Muscle of arm (tissue), 14 donors: Measurements from ENCODE around the gene SUGP2. TPM values are rescaled to one million over a fixed set of nuclear protein-coding genes. Genes with fewer than 3 reads are reported as not detected.

Experiments
- DNase-seq: peaks from one replicate; pipeline ENCODE4 v3.0.0-alpha.2; 2013
- long read RNA-seq, 11 donors: transcript quantifications; one replicate each; lab custom pipeline, GENCODE V29; 2026
- polyA plus RNA-seq, 12 donors: library from polyadenylated mRNA; unstranded; fragments of 120-200 nt; gene quantifications; one replicate each; pipeline ENCODE4 v1.2.1, GENCODE V29; 2013; ENCODE audit not compliant: insufficient read length in 12 of 12

The SUGP2 gene
- 10 to 100 TPM in 11 of 12 donors, not detected in 1; 48.8 to 93.0 (median 60.4) TPM for polyA plus RNA-seq
- long read RNA-seq, donor 1, partial matches to known transcripts: 19 of 21 reads
- long read RNA-seq, donor 1, other reads (novel, unspliced or antisense): 0 of 21 reads
- long read RNA-seq, donor 2, partial matches to known transcripts: 40 of 51 reads
- long read RNA-seq, donor 2, other reads (novel, unspliced or antisense): 7 of 51 reads
- long read RNA-seq, donor 3, partial matches to known transcripts: 17 of 20 reads
- long read RNA-seq, donor 3, other reads (novel, unspliced or antisense): 0 of 20 reads
- long read RNA-seq, donor 4, partial matches to known transcripts: 6 of 8 reads
- long read RNA-seq, donor 4, other reads (novel, unspliced or antisense): 0 of 8 reads
- long read RNA-seq, donor 5, full-length matches to known transcripts: 2 of 44 reads
- long read RNA-seq, donor 5, partial matches to known transcripts: 42 of 44 reads
- long read RNA-seq, donor 5, other reads (novel, unspliced or antisense): 0 of 44 reads
- long read RNA-seq, donor 6, full-length matches to known transcripts: 4 of 12 reads
- long read RNA-seq, donor 6, partial matches to known transcripts: 8 of 12 reads
- long read RNA-seq, donor 6, other reads (novel, unspliced or antisense): 0 of 12 reads
- long read RNA-seq, donor 7, partial matches to known transcripts: 18 of 19 reads
- long read RNA-seq, donor 7, other reads (novel, unspliced or antisense): 0 of 19 reads
- long read RNA-seq, donor 8, partial matches to known transcripts: 81 of 92 reads
- long read RNA-seq, donor 8, other reads (novel, unspliced or antisense): 7 of 92 reads
- long read RNA-seq, donor 9, full-length matches to known transcripts: 2 of 13 reads
- long read RNA-seq, donor 9, partial matches to known transcripts: 11 of 13 reads
- long read RNA-seq, donor 9, other reads (novel, unspliced or antisense): 0 of 13 reads
- long read RNA-seq, donor 10, full-length matches to known transcripts: 4 of 27 reads
- long read RNA-seq, donor 10, partial matches to known transcripts: 23 of 27 reads
- long read RNA-seq, donor 10, other reads (novel, unspliced or antisense): 0 of 27 reads
- long read RNA-seq, donor 11, partial matches to known transcripts: 36 of 37 reads
- long read RNA-seq, donor 11, other reads (novel, unspliced or antisense): 0 of 37 reads

DNA sequence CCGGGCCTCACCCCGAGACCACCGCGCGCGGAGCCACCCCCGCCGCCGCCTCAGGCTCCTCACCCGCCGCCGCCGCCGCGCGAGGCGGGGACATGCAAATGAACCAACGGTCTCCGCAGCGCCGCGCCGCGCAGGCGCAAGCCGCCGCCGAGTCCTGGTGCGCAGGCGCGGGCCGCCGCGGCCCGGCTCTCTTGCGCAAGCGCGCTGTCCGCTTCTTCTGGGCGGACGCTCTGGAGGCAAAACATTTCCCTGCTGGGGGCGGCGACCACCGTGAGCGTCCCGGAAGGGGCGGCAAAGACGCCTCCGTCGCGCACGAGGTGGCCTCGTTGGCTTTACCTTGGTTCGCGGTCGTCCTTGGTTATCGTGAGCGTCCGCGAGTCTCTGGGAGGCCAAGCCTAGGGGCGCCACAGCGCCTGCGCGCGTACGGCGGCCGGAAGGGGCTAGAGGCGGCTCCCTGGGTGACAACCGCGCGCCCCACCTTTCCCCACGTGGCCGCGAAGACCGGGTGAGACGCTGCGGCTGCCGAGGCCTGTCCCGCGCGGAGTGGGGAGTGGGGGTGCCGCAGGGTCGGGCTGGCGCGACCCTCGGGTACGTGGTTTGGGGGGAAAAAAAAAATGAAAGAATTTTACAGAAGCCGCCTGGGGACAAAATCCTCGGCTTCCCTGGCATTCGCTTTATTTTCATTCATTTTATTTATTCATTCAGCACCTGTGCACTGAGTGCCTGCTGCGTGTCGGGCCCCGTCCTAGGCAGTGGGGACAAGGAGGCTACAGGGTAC is at the start of gene SUGP2, which contains the start of gene ARMC6:
SUGP2 (minus strand) TSS at position 92 of the 778 bp plus-strand sequence. CDS start 2,446 bp downstream, outside the sequence.
ARMC6 (plus strand) TSS at position 178 of the 778 bp plus-strand sequence. CDS start 607 bp downstream, outside the sequence.
- peak; percentile 88 for DNase-seq

DNA sequence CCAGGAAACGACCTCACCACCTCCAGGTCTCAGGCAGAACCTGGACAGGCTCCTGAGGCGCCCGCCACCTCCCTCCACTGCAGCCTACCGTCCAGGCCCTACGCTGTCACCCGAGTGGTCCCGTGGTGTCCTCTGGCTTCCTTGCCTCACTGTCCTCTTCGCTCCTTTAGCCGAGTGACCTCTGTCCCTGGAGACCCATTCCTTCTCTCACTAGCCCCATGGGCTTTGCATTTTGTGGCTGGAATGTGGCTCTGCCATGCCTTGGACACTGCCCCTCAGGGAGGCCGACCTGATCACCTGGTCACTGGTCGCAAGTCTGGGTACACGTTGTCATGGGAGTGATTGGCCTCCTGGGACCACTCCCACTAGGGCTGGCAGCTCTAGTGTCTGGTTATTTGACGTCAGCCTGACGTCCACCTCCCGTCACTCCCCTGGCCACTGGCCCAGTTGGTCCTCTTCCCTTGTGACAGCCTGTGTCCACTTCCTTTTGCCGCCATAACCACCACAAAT is 48.4 kb upstream of the SUGP2 start:
- no peak for DNase-seq

DNA sequence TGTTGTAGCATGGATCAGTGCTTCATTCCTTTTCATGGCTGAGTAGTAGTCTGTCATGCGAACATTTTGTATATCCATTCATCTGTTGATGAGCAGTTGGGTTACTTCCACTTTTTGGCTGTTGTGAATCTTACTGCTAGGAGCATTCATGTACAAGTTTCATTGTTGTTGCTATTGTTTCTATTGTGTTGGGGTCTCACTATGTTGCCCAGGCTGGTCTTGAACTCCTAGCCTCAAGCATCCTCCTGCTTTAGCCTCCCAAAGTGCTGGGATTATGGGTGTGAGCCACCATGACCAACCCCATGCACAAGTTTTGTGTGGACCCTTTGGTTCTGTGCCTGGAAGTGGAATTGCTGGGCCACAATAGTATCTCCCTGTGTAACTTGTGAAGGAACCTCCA is 46.3 kb upstream of the SUGP2 start:
- DNase-seq: no peak

DNA sequence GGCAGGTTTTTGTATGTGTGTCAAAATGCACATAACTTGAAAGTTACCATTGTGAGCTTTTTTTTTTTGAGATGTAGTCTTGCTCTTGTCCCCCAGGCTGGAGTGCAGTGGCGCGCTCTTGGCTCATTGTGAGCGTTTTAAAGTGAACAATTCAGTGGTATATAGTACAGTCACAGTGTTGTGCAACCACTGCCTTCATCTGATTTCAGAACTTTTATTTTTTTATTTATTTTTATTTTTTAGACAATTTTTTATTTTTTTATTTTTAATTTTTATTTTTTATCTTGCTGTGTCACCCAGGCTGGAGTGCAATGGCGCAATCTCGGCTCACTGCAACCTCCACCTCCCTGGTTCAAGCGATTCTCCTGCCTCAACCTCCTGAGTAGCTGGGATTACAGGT is 45.5 kb upstream of the SUGP2 start:
- DNase-seq: no peak

DNA sequence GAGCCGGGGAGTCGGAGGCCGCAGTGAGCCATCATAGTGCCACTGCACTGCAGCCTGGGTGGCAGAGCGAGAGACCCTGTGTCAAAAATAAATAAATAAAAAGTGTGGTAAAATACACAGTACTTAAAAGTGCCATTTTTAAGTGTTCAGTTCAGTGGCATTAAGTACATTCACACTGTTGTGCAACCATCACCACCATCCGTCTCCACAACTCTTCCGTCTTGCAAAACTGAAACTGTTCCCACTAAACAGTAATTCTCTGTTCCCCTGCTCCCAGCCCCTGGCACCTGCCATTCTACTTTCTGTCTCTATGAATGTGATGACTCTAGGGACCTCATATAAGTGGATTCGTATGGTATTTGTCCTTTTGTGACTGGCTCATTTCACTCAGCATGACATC is 43.8 kb upstream of the SUGP2 start:
- no peak for DNase-seq

DNA sequence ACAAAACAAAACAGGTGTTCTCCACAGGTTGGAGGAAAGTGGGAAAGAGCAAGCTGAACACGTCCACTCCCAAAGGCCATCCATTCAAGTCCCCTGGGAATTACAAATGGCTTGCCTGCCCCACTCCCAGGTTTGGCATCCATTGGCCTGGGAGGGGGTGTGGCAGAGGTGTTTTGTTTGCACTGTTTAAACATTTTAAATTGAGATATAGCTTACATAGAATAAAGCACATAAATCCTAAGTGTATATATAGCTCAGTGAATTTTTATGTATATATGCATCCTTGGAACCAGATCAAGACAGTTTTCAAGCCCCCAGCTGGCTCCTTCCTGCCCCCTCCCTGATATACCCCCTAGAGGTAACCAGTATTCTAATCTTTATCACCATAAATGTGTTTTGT is 43.2 kb upstream of the SUGP2 start:
- DNase-seq: no peak

DNA sequence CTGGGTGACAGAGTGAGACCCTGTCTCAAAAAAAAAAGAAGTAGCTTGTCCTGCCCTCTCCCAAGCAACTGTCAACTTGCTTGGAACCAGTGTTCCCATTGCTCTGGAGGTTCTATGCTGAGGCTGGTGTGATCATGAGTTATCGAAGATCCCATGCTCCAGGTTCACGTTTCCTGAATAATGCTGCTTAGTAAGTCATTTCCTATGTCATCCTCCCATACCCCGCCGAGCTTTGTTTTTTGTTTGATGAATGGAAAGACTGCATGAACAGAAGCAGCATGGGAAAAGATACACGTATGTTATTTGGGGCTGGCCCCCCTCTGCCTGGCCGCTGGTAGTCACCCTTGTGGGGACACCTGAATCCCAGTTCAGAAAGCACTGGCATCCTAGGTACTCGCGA is 41.8 kb upstream of the SUGP2 start:
- no peak for DNase-seq

DNA sequence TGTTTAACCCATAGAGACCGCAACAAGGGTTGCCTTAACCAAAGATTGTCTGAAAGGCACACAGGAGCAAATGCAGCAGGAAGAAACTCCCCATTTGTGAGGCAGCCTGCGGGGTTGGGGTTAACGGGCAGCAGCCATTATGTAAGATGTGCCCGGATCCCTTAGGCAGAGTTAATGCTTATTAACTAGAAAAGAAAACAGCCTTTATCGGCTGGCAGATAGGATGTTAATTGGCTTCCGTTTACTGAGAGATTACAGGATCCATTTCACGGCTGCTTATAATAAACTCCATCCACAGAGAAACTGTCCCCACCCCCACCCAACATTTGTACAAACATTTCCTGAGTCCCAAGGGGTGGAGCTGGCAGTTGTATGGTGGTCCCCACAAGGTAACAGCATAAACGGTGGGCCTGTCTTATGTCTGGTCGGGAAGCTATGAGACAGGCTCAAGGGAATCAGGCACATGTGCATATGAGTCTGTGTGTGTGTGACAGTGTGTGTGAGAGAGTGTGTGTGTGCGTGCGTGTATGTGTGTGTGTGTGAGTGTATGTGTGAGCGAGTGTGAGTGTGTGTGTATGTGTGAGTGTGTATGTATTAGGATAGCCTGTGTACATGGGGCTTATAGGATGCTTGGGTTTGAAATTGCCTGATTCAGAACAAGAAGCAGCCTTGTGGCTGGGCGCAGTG is 41.0 kb upstream of the SUGP2 start:
- DNase-seq: no peak

DNA sequence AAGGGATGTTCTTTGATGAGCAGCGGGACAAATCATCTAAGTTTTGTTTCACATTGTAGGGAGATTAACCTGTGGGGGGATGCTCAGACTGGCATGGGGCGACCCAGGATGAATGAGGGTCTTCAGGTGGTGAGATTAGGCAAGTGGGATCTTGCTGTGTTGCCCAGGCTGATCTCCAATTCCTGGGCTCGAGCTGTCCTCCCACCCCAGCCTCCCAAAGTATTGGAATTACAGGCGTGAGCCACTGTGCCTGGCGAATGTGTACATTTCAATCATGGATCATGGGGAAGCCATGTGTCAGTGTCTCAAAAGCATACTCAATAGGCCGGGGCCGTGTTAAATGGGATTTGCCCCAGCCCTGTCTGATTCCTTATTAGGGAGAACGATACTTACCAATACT is 38.6 kb upstream of the SUGP2 start:
- DNase-seq: no peak

DNA sequence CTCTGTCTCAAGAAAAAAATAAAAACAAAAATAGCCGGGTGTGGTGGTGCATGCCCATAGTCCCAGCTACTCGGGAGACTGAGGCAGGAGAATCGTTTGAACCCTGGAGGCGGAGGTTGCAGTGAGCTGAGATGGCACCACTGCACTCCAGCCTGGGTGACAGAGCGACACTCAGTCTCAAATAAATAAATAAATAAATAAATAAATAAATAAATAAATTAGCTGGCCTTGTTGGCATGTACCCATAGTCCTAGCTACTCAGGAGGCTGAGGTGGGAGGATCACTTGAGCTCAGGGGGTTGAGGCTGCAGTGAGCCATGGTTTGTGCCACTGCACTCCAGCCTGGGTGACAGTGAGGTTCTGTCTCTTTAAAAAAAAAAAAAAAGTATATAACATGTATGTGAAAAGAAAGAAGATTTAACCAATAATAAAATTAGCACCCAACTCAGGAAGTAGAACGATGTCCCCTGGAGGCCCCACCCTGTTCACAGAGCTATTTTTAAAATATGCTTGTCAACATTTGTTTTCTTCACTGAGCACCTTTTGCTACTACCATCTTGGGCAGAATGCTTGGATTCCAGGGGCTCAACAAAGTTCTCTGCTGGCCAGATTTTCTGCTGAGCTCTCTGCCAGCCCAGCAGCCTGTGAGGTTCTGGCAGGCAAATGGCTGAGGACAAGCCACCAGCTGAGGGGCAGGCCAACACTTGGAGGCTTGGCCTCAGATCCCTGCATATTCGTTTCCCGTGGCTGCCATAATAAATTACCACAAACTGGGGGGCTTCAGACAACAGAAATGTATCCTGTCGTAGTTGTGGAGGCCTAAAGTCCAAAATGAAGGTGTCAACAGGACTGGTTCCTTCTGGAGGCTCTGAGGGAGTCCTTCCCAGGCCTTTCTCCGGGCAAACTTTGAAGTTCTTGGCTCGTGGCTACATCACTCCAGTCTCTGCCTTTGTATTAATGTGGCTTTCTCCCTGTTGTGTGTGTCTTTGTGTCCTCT is 35.6 kb upstream of the SUGP2 start:
- DNase-seq: no peak

DNA sequence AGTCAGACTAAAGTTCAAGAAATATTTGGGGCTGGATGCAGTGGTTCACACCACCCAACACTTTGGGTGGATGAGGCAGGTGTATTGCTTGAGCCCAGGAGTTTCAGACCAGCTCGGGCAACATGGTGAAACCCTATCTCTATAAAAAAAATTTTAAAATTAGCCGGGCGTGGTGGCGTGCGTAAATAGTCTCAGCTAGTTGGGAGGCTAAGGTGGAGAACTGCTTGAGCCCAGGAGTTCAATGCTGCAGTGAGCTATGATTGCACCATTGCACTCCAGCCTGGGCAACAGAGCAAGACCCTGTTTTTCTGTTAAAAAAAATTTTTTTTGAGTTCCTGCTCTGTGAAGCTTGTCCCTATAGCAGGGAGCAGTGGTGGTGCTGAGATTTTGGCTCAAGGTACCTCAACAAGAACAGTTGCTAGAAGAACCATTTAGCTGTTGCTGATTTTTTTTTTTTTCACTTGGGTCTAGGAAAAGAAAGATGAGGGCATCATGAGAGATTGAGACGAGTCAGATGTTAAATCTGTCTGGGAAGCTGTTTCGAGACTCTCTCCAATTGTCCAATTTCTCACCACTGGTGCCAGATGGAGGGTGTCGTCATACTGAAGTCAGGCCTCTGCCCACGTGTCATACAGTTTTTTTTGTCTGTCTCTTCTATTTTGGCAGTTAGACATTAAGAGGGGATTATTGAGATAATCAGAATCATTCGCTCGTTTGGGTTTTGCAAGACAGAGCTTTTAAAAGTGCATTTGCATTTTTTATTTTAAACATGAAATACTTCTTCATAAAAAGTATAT is 34.2 kb upstream of the SUGP2 start:
- no peak for DNase-seq

DNA sequence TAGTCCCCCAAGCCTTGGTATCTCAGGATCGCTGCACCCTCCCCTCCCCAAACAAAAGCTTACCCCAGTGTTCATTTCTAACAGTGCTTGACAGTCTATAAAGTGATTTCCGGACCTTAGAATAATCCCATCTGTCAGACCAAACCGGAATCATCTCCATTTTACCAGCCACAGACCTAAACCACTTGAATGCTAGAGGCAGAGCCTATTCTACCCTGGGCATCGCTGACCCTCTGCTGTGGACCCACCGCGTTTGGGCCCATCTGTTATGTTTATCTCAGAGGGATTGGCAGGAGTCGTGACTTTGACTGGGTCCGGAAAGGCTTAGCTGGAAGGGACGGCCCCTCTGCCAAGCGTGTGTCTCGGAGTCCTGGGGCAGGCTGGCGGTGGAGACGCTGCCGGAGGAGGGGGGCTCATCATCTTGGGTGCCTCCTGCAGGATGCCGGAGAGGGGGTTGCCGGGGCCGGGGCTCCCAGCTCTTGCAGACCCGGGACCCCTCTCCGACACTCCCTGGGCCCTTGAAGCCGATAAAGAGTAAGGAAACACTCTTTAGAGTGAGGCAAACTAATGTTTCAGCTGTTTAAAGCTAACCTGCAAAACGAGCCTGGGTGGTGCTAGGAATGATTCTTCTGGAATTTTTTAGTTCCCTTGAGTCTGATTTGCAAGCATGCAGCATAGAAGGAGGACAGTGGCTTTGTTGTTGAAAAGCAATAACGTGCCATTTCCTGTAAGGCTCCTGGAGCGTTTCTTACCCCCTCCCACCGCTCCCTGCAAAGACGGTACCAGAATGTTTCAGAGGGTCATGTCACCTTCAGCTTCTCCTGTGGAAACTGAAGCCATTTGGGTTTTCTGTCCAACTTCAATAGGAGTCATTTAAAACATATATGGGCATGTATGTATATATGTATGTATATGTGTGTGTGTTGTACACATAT is 31.8 kb upstream of the SUGP2 start:
- DNase-seq: no peak

DNA sequence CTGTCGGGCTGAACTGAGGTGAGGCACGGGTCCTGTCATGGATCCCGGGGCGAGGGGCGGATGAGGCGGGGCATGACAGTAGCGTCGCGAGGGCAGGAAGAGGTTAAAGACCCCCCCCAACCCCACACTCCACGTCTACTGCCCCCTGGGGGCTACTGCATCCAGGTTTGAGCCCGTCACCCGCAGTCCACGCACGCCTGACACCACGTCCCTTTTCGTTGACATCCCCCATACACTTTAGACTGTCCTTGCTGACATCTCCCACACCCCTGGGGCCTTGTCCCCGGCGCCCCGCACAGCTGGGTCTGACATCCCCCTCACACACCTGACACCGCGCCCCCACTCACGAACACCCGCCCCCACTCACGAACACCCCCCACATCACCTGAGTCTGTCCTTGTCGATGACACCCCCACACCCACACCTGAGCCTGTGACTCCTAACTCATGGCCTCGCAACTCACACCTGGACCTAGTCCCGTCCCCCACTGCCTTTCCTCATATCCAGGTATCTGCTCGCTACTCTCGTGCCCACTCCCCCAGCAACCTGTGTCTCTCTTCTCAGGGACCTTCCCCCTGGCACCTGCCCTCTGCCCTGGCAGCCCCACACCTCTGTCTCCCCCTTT is 30.9 kb upstream of the SUGP2 start:
- DNase-seq: no peak

DNA sequence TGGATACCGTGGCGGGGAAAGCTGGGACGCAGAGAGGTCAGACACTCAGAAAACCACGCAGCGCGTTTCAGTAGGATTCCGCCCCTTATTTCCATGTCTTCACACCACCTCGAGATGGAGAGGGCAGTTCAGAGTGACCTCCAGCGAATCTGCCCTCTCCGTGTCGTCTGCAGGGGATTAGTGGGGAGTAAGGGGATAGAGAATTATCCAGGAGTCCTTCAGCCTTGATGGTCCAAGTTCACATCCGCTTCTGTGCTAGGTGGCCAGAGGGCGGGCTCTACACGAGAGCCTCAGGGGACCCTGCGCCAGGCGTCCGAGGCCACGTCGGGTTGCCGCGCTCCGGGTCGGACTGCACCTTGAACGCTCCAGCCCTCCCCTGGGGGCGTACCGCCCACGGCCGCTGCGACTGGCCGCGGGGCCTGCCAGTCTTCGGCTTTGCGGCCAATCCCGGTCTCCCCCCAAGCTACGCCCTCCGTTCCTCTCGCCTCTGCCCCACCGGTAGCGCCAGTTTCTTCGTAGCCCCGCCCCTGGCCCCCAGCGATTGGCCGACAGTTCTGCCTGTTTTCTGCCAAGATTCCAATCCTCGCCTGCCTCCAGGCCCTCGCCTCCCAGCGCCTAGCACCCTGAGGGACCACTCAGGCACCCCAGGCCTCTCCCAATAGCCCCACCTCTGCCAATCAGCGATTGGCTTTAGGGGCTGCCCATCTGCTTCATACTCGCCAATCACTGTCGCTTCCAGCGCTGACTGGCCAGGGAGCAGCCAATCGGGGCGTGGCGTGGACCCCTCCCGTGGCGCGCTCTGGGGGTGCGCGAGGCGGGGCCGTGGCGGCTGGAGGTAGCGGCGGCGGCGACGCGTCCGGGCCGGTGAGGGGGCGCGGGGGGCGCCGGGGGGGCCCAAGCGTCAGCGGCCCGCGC is 30.1 kb upstream of the SUGP2 start, which contains the start of gene SLC25A42:
SLC25A42 (plus strand) TSS at position 812 of the 915 bp plus-strand sequence. CDS start 32,131 bp downstream, outside the sequence.
- DNase-seq: peak; percentile 100
